Gastrocnemius medialis (tissue), 4 donors: Measurements from ENCODE around the gene NRAS.

Experiments
- CTCF ChIP-seq, 5 experiments: fragments of 450-650 bp in 3 of 5; fragments of 200-600 bp in 2 of 5; sonication (generic) in 2 of 5; IDR thresholded peaks in 4 of 5; conservative IDR thresholded peaks in 1 of 5; 1 replicate in 4 of 5; 2 replicates in 1 of 5; pipeline ENCODE4 v1.5.1; 2016 to 2019; ENCODE audit warnings: antibody characterized with exemption in 5 of 5, mild to moderate bottlenecking in 3 of 5, moderate library complexity in 3 of 5
- POLR2A ChIP-seq, 2 donors: fragments of 450-650 bp; IDR thresholded peaks; one replicate each; pipeline ENCODE4 v1.6.1; 2017; ENCODE audit warnings: antibody characterized with exemption in 2 of 2, mild to moderate bottlenecking in 2 of 2, moderate library complexity in 2 of 2

GRCh38 chr1:114725230-114725629, 8.7 kb upstream of the NRAS start:
- TF ChIP-seq CTCF (IDR thresholded peaks at IDR 0.05 in 4 of 5, conservative IDR thresholded peaks at IDR 0.05 in 1 of 5) (no peak), POLR2A (IDR thresholded peaks at IDR 0.05) (no peak)
